Mesenchymal stem cell (in vitro differentiated cells and primary cell): ENCODE data around the gene CLIP2.
"Not testable (repeated sequence)": the region's sequence is repeated elsewhere in the genome, so short reads cannot be mapped to it uniquely, and the experiment has no call there.

Experiments used
- DNase-seq: peaks from one replicate; pipeline ENCODE4 v3.0.0-alpha.2; 2013
- H2AFZ ChIP-seq: one replicate; pipeline ENCODE4 v1.6.1; 2013; ENCODE audit warnings: low read depth, mild to moderate bottlenecking, control low read depth, inconsistent platforms, low read length, moderate library complexity
- H2AK5ac ChIP-seq: 2 replicates; pipeline ENCODE4 v1.6.1; 2013; ENCODE audit warnings: low read length, moderate library complexity, mild to moderate bottlenecking, inconsistent platforms; ENCODE audit not compliant: severe bottlenecking
- H2BK120ac ChIP-seq: one replicate; pipeline ENCODE4 v1.6.1; 2013; ENCODE audit warnings: low read depth, mild to moderate bottlenecking, inconsistent platforms, low read length, moderate library complexity
- H2BK12ac ChIP-seq, 2 experiments: one replicate each; pipeline ENCODE4 v1.6.1; 2013; ENCODE audit warnings: inconsistent platforms in 2 of 2, low read length in 2 of 2, mild to moderate bottlenecking in 2 of 2, moderate library complexity in 2 of 2, control low read depth in 1 of 2
- H2BK15ac ChIP-seq: one replicate; pipeline ENCODE4 v1.6.1; 2013; ENCODE audit warnings: mild to moderate bottlenecking, low read depth, inconsistent platforms; ENCODE audit not compliant: poor library complexity, severe bottlenecking
- H2BK5ac ChIP-seq: 2 replicates; pipeline ENCODE4 v1.6.1; 2013; ENCODE audit warnings: low read depth, mild to moderate bottlenecking, low read length, control low read depth, inconsistent platforms; ENCODE audit not compliant: poor library complexity, severe bottlenecking
- H3K14ac ChIP-seq, 2 experiments: one replicate each; pipeline ENCODE4 v1.6.1; 2013; ENCODE audit warnings: inconsistent platforms in 2 of 2, low read length in 2 of 2, control low read depth in 1 of 2, mild to moderate bottlenecking in 1 of 2, moderate library complexity in 1 of 2
- H3K18ac ChIP-seq, 2 experiments: one replicate each; pipeline ENCODE4 v1.6.1; 2013; ENCODE audit warnings: inconsistent platforms in 2 of 2, low read length in 2 of 2, control low read depth in 1 of 2, low read depth in 1 of 2, mild to moderate bottlenecking in 1 of 2
- H3K23ac ChIP-seq, 2 experiments: one replicate each; pipeline ENCODE4 v1.6.1; 2013; ENCODE audit warnings: inconsistent platforms in 2 of 2, low read length in 2 of 2, mild to moderate bottlenecking in 2 of 2, moderate library complexity in 2 of 2, control low read depth in 1 of 2
- H3K27ac ChIP-seq: 2 replicates; pipeline ENCODE4 v1.5.1; 2013; ENCODE audit warnings: mild to moderate bottlenecking, moderate library complexity, low read length, control low read depth, inconsistent platforms; ENCODE audit not compliant: poor library complexity, severe bottlenecking
- H3K27me3 ChIP-seq, 2 experiments: 2 replicates each; pipeline versions ENCODE4 v1.6.1 to v1.7.0; 2013; ENCODE audit warnings: low read length in 2 of 2, mild to moderate bottlenecking in 2 of 2, moderate library complexity in 2 of 2, control low read depth in 1 of 2, inconsistent platforms in 1 of 2; ENCODE audit not compliant: control insufficient read depth in 1 of 2, insufficient read depth in 1 of 2
- H3K36me3 ChIP-seq, 2 experiments: 2 replicates each; pipeline versions ENCODE4 v1.6.1 to v1.7.0; 2013; ENCODE audit warnings: low read length in 2 of 2, control low read depth in 1 of 2, inconsistent platforms in 1 of 2, low read depth in 1 of 2, mild to moderate bottlenecking in 1 of 2; ENCODE audit not compliant: insufficient read depth in 2 of 2, control insufficient read depth in 1 of 2
- H3K4ac ChIP-seq, 2 experiments: one replicate each; pipeline ENCODE4 v1.6.1; 2013; ENCODE audit warnings: inconsistent platforms in 2 of 2, low read length in 2 of 2, mild to moderate bottlenecking in 2 of 2, moderate library complexity in 2 of 2, control low read depth in 1 of 2, low read depth in 1 of 2
- H3K4me1 ChIP-seq: 2 replicates; pipeline ENCODE4 v1.6.1; 2013; ENCODE audit warnings: low read depth, low read length, control low read depth; ENCODE audit not compliant: control insufficient read depth, insufficient read depth
- H3K4me2 ChIP-seq: 2 replicates; pipeline ENCODE4 v1.6.1; 2013; ENCODE audit warnings: low read length, mild to moderate bottlenecking, inconsistent platforms; ENCODE audit not compliant: poor library complexity, severe bottlenecking
- H3K4me3 ChIP-seq, 2 experiments: 2 replicates each; pipeline versions ENCODE4 v1.5.1 to v1.7.0; 2013; ENCODE audit warnings: low read length in 2 of 2, mild to moderate bottlenecking in 2 of 2, control low read depth in 1 of 2, low read depth in 1 of 2; ENCODE audit not compliant: insufficient read depth in 1 of 2
- H3K79me1 ChIP-seq: replicated peaks from 2 replicates; pipeline ENCODE4 v1.6.1; 2013; ENCODE audit warnings: mild to moderate bottlenecking, control low read depth, low read length, inconsistent platforms; ENCODE audit not compliant: poor library complexity, severe bottlenecking
- H3K9ac ChIP-seq: 2 replicates; pipeline ENCODE4 v1.7.0; 2013; ENCODE audit warnings: mild to moderate bottlenecking, low read length, moderate library complexity
- H3K9me3 ChIP-seq: 2 replicates; pipeline ENCODE4 v1.7.0; 2013; ENCODE audit warnings: mild to moderate bottlenecking, low read length; ENCODE audit not compliant: control insufficient read depth
- H4K8ac ChIP-seq: one replicate; pipeline ENCODE4 v1.6.1; 2013; ENCODE audit warnings: inconsistent platforms, mild to moderate bottlenecking, low read length, moderate library complexity
- H4K91ac ChIP-seq: one replicate; pipeline ENCODE4 v1.6.1; 2013; ENCODE audit warnings: mild to moderate bottlenecking, low read length, inconsistent platforms
- WGBS: methylation state at CpG from one replicate; pipeline ENCODE4 v1.1.7; 2013; ENCODE audit warnings: mixed read lengths; 5-methylcytosine and 5-hydroxymethylcytosine counted together

Gene CLIP2

DNA sequence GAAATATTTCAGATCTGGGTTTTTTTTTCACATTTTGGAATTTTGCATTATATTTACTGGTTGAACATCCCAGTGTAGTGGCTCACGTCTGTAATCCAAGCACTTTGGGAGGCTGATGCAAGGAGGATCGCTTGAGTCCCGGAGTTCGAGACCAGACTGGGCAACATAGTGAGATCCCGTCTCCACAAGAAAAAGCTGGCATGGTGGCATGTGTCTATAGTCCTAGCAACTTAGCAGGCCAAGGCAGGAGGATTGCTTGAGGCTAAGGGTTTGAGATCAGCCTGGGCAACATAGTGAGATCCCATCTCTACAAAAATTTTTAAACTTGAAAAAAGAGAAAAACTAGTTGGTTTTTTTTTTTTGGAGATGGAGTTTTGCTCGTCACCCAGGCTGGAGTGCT, 41.1 kb upstream of the CLIP2 start:
- no peak overlapping the region for H2AFZ ChIP-seq
- H3K4me3 ChIP-seq: no peak overlapping the region
- no peak overlapping the region for H3K14ac ChIP-seq
- no peak overlapping the region for H3K27ac ChIP-seq
- H3K4ac ChIP-seq: no peak overlapping the region
- H4K8ac ChIP-seq: no peak overlapping the region
- peaks cover under 1% of the 10 kb centered on the region for H3K4me1 ChIP-seq
- no peak overlapping the region for H3K9ac ChIP-seq
- no peaks in the 10 kb centered on the region for H3K9me3 ChIP-seq
- no peak overlapping the region for H2BK5ac ChIP-seq
- no peak overlapping the region for H2BK120ac ChIP-seq
- 98% methylated on average over 6 of the region's 6 CpGs for WGBS
- no peak overlapping the region for H3K4me2 ChIP-seq
- H2AK5ac ChIP-seq: no peak overlapping the region
- H2BK15ac ChIP-seq: no peak overlapping the region
- no peaks in the 10 kb centered on the region for H3K27me3 ChIP-seq
- H3K79me1 ChIP-seq: peaks cover 13% of the 10 kb centered on the region
- peaks cover 37 to 54% of the 10 kb centered on the region in 2 experiments for H3K36me3 ChIP-seq
- no peak overlapping the region for H4K91ac ChIP-seq
- H3K23ac ChIP-seq: no peak overlapping the region
- H3K18ac ChIP-seq: no peak overlapping the region
- H2BK12ac ChIP-seq: no peak overlapping the region
- no peak for DNase-seq

- H2AK5ac ChIP-seq, H3K9ac ChIP-seq, H2BK15ac ChIP-seq, H2BK5ac ChIP-seq, H3K4ac ChIP-seq, H3K4me3 ChIP-seq, H3K9me3 ChIP-seq, H3K4me2 ChIP-seq, DNase-seq, H2BK12ac ChIP-seq, H3K27ac ChIP-seq, H4K91ac ChIP-seq, H3K18ac ChIP-seq, H3K23ac ChIP-seq, H2BK120ac ChIP-seq, H3K27me3 ChIP-seq, H2AFZ ChIP-seq, H4K8ac ChIP-seq, H3K14ac ChIP-seq, H3K4me1 ChIP-seq: not testable (repeated sequence)
- Histone ChIP-seq H3K36me3 (peaks cover 36 to 51% of the 10 kb centered on the region in 2 experiments), H3K79me1 (peaks cover 18% of the 10 kb centered on the region)
- WGBS: 98% methylated on average over 10 of the region's 10 CpGs
Observed at GRCh38 chr7:74249058-74249457, 40.1 kb upstream of the CLIP2 start.

- H3K4me2 ChIP-seq: no peak overlapping the region
- H2BK120ac ChIP-seq: no peak overlapping the region
- H2AK5ac ChIP-seq: no peak overlapping the region
- no peak overlapping the region for H4K8ac ChIP-seq
- peaks cover 28 to 31% of the 10 kb centered on the region in 2 experiments for H3K36me3 ChIP-seq
- no peaks in the 10 kb centered on the region for H3K27me3 ChIP-seq
- H3K4me1 ChIP-seq: peaks cover 10% of the 10 kb centered on the region
- no peak overlapping the region for H2BK5ac ChIP-seq
- no peaks in the 10 kb centered on the region for H3K9me3 ChIP-seq
- H3K9ac ChIP-seq: no peak overlapping the region
- no peak overlapping the region for H3K18ac ChIP-seq
- no peak overlapping the region for H2BK15ac ChIP-seq
- H3K4ac ChIP-seq: no peak overlapping the region
- peaks cover 22% of the 10 kb centered on the region for H3K79me1 ChIP-seq
- DNase-seq: no peak
- no peak overlapping the region for H3K27ac ChIP-seq
- WGBS: 91% methylated on average over 4 of the region's 5 CpGs
- no peak overlapping the region for H3K23ac ChIP-seq
- no peak overlapping the region for H2BK12ac ChIP-seq
- peak overlapping the region in 1 of 2 experiments; percentile 94 for H3K4me3 ChIP-seq
- H3K14ac ChIP-seq: no peak overlapping the region
- no peak overlapping the region for H2AFZ ChIP-seq
- no peak overlapping the region for H4K91ac ChIP-seq
Observed at GRCh38 chr7:74252893-74253292, 36.3 kb upstream of the CLIP2 start.

GRCh38 chr7:74253331-74253730, 35.9 kb upstream of the CLIP2 start:
- Histone ChIP-seq H2BK15ac (no peak overlapping the region), H3K14ac (no peak overlapping the region), H4K8ac (no peak overlapping the region), H3K4me1 (peaks cover 10% of the 10 kb centered on the region), H3K4me3 (peak overlapping the region; percentile 31 to 94), H3K23ac (no peak overlapping the region), H3K9ac (peak overlapping the region; percentile 96), H3K27me3 (no peaks in the 10 kb centered on the region), H4K91ac (no peak overlapping the region), H2AK5ac (no peak overlapping the region), H2AFZ (no peak overlapping the region), H3K36me3 (peaks cover 26% of the 10 kb centered on the region in 2 experiments), H3K4ac (no peak overlapping the region), H2BK12ac (no peak overlapping the region), H2BK120ac (no peak overlapping the region), H3K79me1 (peaks cover 22% of the 10 kb centered on the region), H2BK5ac (no peak overlapping the region), H3K18ac (no peak overlapping the region), H3K27ac (no peak overlapping the region), H3K4me2 (peak overlapping the region; percentile 80), H3K9me3 (no peaks in the 10 kb centered on the region)
- 89% methylated on average over 7 of the region's 7 CpGs for WGBS
- DNase-seq: no peak
